Activated T-cell treated with anti-CD3 and anti-CD28 coated beads, Interleukin-2, amount 50 U/mL, for 1 hour (primary cell): ENCODE measurements around the gene SRRT.
"Not testable (repeated sequence)": the region's sequence is repeated elsewhere in the genome, so short reads cannot be mapped to it uniquely, and the experiment has no call there.

ENCODE experiments used
- DNase-seq: peaks from one replicate; pipeline ENCODE4 v3.0.0-alpha.2; 2020

Gene SRRT

DNA sequence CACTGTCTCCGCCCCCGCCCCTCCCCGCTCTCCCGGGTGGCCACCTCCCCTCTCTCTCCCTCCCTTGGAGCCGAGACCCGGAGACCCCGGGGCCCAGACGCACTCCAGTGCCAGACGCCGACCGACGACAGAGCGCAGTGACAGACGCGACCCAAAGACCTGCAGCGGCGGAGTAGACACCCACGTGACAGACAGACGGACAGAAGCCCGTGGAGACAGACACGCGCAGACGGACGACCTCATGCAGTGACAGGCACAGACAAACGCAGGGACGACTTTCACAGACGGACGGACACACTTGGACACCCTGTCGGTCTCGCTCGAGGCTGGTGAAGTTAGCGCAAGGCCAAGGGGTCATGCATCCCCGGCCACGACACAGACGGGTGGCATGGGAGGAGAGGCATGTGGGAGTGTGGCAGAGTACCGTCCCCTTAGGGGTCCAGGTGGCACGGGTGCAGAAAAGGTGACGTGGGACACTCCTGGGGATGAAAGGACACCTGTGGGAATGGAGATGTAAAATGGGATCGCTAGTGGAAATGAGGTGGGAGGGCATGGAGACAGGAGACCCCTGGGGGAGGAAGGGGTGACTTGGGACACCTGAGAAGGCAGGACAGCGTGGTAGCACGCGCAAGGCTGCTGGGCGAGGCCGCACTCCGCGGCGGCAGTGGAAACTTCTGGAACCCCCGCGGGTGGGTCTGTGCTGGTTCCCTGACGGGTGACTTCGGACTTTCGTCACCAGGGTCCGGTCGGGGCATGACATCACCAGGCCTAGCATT is 21.2 kb downstream of the SRRT start:
- no peak for DNase-seq

DNA sequence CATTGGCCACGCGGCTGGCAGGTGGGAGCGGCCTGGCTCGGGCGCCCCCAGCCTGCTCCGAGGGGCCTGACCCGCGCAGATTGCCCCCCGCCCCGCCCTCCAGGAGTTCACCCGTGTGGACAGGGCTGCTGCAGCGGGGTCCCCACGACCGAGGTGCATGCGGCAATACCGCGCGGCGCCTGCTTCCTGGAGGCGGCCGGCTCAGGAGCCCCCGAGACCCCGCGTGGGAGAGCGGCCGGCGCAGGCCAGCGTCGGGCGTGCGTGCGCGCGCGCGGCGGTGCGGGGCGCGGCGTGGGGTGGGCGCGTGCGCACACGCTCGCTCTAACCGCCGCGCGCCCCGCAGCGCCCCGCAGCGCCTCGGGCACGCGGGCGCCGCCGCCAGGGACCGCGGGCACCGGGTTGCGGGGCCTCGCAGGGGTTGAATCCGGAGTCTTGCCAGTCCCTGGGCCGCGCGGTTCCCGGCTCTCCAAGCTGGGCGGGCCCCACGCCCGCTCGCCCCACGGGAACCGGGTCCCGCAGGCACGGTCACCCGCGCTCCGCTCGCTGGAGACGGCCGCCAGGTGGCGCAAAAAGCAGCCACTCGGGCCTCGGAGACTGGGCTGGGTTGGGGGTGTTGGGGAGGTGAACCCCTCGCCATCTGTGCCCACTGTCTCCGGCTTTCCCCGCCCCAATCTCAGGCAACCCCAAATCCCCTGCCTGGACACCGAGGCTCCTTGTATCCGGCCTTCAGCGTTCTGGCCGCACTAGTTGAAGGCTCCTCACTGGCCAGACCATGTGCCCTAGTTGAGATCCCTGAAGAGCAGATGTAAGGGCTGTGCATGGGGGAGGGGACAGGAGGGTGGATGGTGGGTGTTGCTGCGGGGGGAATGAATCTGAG is 22.1 kb downstream of the SRRT start:
- peak; percentile 60 for DNase-seq

DNA sequence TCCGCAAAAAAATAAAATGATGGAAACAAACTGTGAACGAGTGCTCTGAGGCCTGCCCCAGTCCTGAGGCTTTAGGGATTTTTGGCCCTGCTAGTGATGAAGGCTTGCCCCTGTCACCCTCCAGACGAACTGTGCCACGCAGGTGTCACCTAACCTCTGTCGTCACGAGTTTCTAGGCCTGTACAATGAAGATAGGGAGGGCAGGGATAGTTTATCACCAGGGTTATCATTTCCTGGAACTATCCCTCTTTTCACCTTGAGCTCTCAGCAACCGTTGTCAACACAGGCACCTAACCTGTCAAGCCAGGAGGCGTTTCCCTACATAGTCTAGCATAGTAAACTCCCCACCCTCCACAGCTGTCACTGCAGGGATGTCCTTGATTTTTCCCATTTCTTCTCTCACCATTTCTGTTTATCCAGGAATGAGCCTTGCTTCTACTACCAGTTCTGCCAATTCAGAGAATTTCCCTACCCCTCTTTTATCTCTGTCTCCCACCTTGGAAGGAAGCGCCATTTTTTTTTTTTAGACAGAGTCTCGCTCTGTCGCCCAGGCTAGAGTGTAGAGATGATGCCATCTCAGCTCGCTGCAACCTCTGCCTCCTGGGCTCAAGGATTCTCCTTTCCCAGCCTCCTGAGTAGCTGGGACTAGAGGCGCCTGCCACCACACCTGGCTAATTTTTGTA is 23.0 kb downstream of the SRRT start:
- DNase-seq, result no peak

DNA sequence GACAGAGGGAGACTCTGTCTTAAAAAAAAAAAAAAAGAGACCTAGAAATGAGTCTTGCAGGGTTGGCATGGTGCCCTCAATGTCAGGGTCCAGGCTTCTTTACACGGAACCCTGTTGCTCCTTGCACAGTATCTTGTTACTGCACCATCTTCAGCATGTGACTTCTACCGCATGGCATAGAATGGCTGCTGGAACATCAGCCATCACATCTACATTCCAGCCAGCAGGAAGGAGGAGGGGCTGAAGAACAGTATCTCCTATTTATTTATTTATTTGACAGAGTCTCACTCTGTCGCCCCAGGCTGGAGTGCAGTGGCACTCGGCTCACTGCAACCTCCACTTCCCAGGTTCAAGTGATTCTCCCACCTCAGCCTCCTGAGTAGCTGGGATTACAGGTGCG is 24.5 kb downstream of the SRRT start:
- DNase-seq, result no peak

DNA sequence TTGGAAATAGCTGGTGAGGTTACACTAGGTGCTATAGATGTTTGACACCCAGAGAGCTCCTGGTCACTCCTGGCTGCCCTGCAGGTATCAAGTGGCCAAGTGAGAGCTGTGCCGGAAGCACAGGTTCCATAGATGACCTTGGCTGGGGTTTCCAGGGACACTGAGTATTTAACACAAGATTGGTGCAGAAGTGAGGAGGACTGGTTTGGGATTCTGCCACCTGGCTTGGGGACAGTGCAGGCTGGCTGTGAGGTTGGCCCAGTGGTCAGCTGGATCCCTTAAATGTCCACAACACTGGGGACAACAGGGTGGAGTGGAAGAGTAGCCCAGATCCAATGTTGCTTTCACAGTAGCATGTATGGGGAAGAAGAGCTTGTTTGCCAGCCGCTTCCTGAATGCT is 26.1 kb downstream of the SRRT start:
- no peak for DNase-seq

DNA sequence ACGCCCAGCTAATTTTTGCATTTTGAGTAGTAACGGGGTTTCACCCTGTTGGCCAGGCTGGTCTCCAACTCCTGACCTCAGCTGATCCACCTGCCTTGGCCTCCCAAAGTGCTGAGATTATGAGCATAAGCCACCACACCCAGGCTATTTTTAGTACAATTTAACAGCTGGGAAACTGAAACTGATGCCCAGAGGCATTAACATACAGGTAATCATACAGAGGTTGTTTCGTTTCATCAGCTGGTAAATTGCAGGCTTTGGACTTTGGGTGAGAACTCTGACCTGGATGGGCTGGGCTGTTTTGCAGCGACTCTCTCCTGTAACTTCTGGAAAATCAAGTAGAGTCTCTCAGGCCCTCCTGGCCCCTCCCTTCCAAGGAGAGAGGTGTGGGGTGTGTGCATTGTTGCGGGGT is 27.0 kb downstream of the SRRT start:
- DNase-seq, result no peak

DNA sequence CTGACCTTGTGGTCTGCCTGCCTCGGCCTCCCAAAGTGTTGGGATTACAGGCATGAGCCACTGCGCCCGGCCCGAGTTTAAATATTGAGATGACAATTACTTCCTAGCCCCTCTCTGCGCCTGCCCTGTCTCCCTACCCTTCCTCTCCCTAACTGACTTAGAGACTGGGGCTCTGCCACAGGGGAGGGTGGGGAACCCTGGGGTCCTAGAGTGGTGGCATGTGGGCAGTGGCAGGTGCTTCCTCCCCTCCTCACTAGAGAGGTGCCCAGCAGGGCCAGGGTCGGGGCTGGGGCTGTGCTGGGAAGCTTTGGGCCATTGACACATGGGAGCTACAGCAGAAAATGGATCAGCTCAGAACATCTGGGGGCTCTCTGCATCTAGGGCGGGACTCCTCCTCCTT is 27.7 kb downstream of the SRRT start:
- no peak for DNase-seq

DNA sequence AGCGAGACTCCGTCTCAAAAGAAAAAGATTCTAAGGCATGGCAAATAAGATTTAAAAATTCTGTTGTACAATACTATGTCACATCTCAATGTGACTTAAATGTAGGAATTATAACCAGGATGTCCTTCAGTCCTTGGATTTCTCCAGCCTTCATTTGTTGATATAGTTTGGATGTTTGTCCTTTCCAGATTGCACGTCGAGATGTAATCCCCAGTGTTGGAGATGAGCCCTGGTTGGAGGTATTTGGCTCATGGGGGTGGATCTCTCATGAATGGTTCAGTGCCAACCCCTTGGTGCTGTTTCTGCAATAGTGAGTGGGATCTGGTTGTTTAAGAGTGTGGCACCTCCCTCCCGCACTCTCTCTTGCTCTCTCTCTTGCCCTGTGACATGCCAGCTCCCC is 33.6 kb downstream of the SRRT start:
- no peak for DNase-seq

DNA sequence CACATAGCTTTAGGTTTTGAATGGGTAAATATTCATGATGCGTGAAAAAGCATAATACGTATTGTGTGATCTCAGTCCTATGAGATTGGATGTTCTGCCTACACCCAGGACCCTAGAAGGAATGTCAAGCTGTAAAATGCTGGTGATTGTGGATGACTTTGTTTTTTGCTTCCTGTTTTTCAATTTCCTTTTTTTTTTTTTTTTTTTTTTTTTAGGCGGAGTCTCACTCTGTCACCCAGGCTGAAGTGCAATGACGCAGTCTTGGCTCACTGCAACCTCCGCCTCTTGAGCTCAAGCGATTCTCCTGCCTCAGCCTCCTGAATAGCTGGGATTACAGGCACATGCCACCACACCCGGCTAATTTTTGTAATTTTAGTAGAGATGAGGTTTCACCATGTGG is 35.5 kb downstream of the SRRT start:
- not testable (repeated sequence) for DNase-seq

DNA sequence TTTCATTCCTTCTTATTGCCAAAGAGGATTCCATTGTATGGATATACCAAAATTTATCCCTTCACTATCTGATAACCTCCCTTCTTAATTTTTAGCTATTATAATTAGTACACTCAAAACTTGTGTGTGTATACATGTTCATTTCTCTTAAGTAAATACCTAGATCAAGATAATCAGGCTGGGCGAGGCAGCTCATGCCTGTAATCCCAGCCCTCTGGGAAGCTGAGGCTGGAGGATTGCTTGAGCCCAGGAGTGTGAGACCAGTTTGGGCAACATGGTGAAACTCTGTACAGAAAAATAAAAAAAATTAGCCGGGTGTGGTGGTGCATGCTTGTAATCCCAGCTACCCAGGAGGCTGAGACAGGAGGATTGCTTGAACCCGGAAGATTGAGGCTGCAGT is 36.6 kb downstream of the SRRT start:
- DNase-seq, result no peak

DNA sequence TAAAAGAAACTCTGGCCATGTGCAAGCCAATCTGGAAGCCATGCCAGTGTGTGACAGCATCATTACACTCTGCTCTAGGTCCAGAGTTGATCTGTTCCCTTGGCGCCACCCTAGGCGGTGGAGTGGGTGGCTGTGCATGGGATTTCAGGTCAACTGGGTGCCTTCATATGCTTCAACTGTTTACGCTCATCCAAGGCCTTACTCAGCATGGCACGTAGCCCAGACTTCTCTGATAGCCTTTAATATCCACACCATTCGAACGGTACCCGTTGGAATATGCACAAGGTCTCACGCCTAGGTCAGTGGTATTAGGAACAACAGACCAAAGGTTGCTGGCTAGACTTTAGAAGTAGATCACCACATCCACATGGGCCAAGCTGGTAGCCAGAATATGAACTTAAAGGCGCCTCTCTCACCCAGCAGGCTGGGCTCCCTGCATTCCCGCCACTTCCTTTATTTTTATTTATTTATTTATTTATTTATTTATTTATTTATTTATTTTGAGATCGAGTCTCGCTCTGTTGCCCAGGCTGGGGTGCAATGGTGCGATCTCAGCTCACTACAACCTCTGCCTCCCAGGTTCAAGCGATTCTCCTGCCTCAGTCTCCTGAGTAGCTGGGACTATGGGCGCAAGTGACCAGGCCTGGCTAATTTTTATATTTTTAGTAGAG is 39.4 kb downstream of the SRRT start:
- no peak for DNase-seq

DNA sequence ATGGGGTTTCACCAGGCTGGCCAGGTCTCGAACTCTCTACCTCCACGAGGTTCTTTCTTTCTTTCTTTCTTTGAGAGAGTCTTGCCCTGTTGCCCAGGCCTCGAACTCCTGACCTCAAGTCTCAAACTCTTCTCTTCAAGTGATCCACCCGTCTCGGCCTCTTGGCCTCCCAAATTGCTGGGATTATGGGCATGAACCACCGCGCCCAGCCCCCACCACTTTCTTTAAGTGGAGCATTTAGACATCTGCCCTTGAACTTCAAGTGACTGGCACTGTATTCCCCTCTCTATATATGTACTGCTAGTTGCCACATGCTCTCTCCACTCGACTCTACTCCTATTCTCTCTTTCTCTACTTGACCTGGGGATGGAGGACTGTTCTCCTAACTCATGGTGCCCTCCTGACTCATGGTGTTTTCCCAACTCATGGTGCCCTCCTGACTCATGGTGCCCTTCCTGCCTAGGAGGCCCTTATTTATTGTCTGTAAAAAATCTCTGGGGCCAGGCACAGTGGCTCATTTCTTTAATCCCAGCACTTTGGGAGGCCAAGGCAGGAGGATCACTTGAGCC is 40.1 kb downstream of the SRRT start:
- no peak for DNase-seq

DNA sequence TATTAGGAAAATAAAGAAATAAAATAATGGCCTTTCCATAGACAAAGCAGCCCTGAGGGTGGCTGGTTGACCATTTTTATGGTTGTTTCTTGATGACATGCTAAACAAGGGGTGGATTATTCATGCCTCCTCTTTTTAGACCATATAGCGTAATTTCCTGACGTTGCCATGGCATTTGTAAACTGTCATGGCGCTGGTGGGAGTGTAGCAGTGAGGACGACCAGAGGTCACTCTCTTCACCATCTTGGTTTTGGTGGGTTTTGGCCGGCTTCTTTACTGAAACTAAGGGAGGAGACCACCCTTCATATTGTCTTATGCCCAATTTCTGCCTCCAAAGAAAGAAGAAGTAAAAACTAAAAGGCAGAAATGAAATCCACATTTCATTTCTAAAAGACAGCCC is 44.4 kb downstream of the SRRT start:
- not testable (repeated sequence) for DNase-seq

DNA sequence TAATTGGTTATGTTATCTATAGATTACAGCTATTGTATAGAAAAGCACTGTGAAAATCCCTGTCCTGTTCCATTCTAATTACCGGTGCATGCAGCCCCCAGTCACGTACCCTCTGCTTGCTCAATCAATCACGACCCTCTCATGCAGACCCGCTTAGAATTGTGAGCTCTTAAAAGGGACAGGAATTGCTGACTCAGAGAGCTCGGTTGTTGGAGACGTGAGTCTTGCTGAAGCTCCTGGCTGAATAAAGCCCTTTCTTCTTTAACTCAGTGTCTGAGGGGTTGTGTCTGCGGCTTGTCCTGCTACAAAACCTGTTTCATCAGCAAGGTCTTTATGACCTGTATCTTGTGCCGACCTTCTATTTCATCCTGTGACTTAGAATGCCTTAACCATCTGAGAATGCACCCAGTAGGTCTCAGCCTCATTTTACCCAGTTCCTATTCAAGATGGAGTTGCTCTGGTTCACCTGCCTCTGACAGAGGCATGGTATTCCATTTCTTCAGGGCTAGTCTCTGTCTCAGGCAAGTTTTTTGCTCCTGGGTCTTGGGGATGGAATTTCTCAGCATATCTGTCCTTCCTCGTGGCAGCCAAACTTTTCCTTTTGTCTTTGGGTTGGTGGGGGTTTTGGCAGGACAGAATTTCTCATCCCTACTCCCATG is 45.0 kb downstream of the SRRT start:
- not testable (repeated sequence) for DNase-seq

DNA sequence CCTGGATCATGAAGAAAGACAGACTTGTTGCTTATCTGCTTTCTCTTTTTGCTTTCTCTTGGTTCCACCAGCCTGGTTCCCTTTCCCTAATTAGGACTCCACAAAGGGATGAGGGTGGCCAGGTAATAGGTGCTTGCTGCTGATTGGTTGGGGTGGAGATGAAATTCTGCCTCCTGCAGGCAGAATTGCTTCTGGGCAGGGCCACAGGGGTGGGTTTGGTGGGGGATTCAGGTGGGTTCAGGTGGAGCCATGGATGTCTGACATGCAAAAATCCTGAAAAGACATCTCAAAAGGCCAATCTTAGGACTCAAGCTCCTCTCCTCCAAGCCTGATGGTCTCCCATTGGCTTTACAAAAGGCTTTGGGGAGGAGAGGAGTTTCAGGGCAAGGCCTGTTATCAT is 46.1 kb downstream of the SRRT start:
- DNase-seq, result no peak

DNA sequence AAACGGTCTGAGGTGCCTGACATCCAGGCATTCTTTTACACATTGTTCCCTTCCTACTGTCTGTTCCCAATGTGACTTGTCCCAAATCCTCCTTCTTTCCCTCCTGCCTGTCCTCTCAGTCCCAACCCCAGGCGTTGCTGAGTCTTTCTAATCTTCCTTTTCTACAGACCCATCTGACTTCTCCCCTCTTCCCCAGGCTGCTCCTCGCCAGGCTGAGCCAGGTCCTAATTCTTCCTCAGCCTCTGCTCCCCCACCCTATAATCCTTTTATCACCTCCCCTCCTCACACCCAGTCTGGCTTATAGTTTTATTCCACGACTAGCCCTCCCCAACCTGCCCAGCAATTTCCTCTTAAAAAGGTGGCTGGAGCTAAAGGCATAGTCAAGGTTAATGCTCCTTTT is 48.7 kb downstream of the SRRT start:
- DNase-seq, result not testable (repeated sequence)

DNA sequence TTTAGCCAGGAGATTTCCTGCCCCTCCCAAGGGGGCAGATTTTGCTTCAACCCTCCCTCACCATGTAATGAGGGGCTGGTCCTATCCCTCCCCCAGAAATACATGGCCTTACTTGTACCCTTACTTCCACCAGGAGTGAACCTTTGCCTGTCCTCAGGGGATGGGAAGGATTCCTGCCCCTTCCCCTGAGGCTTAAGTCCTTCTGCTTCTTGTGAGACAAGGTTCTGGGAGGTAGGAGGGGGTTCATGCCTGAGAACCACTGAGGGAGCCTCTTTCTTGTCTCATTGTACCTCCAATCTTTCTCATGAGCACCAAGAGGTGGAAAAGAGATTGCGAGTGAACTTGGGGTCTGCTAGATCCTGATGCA is 54.9 kb downstream of the SRRT start:
- DNase-seq, result no peak

DNA sequence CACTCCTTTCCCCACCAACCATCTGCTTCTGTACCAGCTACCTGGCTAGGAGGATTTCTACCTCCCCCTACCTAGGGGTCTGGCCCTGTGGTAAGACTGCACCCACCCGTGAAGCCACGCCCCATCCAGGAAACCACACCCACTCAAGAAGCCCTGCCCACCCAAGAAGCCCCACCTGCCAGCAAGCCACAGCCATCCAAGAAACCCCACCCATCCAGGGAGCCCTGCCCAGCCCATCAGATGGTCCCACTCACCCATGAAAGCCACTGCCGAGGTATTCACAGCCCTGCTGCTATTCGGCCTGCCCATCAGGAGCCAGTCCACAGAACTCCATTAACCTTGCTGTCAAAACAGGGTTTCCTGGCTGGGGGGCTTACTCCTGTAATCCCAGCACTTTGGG is 58.8 kb downstream of the SRRT start:
- no peak for DNase-seq

DNA sequence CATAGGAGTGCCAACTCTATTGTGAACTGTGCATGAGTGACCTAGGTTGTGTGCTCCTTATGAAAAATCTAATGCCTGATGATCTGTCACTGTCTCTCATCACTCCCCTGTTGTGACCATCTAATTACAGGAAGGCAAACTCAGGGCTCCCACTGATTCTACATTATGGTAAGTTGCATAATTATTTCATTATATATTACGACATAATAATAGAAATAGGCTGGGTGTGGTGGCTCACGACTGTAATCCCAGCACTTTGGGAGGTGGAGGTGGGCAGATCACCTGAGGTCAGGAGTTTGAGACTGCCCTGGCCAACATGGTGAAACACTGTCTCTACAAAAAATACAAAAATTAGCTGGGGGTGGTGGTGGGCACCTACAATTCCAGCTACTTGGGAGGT is 60.5 kb downstream of the SRRT start:
- DNase-seq, result not testable (repeated sequence)

DNA sequence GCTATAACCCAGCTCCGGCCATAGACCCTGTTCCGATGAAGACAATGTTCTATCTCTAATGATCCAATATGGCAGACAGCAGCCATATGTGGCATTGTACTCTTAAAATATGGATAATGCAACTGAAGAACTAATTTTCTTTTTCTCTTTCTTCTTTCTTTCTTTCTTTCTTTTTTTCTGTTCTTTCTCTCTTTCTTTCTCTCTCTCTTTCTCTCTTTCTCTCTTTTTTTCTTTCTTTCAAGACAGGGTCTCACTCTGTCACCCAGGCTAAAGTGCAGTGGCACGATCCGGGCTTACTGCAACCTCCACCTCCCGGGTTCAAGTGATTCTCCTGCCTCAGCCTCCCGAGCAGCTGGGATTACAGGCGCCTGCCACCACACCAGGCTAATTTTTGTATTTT is 61.3 kb downstream of the SRRT start:
- DNase-seq, result not testable (repeated sequence)
